Stimulated activated CD4-positive, alpha-beta T cell treated with anti-CD3 and anti-CD28 coated beads, TNF-alpha, amount 100 ng/mL, for 1 hour (primary cell): ENCODE data around the gene THOC5.
"Not testable (repeated sequence)": the region's sequence is repeated elsewhere in the genome, so short reads cannot be mapped to it uniquely, and the experiment has no call there.

ENCODE experiments used
- DNase-seq, 3 donors: peaks; one replicate each; pipeline ENCODE4 v3.0.0-alpha.2; 2020; ENCODE audit warnings: low read depth in 3 of 3, low spot score in 1 of 3

The THOC5 gene

DNA sequence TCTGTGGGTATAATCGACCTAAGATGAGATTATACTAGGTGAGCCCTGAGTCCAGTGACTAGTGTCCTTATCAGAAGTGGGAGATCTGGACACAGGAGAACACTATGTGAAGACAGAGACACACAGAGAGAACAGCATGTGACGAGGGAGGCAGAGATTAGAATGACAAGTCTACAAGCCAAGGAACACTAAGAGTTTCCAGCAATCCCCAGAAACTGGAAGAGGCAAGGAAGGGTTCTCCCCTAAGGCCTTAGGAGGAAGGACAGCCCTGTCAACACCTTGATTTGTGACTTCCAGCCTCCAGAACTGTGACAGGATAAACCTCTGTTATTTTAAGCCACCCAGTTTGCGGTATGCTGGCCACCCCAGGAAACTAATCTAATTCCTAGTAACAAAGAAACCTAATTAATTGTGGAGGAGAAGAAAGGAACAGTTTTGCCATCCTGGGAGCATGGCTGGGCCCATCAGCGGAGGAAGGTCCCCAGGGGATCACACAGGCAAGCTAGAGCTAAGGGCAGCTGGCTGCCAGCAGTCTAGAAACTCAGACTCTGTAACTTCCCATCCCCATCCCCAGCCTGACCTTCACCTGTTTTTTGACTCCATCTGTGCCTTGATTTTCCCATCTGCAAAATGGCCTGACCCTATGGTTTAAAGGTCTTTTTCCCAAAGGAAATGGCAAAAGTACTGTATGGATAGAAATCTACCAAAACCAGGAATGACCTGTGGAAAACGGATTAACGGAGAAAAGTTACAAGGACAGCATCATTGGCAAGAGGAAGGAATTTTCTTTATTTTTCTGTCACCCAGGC lies 10.3 kb upstream of the THOC5 start:
- no peak for DNase-seq

DNA sequence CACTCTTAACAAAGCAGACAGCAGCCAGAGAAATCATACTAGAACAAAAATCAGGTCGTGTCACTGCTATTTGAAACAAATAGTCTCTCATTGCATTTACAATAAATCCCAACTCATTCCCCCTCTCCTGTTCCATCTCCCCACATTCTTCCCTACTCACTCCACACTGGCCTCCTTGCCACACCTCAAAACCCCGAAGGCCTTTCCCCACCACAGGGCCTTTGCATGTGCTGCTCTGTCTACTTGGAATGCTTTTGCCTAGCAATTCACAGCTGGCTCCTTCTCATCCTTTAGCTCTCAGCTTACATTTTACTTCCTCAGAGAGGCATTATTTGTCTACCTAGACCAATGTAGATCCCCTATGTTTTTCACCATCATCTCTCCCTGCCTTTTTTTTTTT lies 6.3 kb upstream of the THOC5 start:
- DNase-seq = no peak

DNA sequence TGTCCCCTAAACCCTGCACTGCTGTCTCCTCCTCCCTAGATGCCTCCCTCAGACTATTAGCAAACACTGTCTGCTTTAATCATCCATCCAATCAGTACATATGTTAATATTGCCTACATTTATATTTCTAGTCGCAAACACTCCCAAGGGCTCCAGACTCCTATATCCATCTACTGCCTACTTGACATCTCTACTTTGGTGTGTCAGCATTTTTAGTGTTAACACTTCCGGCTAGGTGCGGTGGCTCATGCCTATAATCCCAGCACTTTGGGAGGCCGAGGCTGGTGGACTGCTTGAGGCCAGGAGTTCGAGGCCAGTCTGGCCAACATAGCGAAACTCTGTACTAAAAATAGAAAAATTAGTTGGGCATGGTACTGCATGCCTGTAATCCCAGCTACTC lies 5.5 kb upstream of the THOC5 start:
- no peak for DNase-seq

DNA sequence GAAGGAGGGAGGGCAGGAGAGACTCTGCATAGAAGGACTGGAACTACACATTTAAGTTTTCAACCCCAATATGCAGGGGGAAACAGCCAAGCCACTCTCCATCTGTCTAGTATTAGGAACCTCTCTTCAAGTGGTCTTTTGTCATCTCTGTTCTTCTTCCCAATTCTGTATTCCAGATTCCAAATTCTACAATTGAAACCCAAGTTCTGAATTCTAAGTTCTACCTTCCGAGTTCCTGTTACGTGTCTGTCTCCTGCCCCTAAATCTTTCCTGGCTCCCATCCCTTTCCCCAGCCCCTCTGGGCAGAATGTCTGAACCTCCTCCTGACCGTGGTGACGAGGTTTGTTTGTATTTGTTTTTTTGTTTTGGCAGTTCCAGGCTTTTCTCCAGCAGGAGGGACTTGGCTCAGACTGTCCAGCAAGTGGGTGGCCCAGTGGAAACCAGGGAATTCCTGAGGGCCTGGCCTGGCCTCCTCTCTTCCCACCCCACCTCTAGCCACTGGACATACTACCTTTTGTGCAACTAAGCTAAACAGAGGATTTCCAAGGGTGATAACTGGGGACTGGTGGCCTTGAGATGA lies 1.6 kb upstream of the THOC5 start:
- no peak for DNase-seq

DNA sequence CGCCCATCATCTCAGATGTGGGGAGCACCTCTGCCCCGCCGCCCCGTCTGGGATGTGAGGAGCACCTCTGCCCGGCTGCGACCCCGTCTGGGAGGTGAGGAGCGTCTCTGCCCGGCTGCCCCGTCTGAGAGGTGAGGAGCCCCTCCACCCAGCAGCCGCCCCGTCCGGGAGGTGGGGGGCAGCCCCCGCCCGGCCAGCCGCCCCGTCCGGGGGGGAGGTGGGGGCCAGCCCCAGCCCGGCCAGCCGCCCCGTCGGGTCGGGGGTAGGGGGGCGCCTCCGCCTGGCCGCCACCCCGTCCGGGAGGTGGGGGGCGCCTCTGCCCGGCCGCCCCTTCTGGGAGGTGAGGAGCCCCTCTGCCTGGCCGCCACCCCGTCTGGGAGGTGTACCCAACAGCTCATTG lies 1.2 kb downstream of the THOC5 start:
- not testable (repeated sequence) for DNase-seq

DNA sequence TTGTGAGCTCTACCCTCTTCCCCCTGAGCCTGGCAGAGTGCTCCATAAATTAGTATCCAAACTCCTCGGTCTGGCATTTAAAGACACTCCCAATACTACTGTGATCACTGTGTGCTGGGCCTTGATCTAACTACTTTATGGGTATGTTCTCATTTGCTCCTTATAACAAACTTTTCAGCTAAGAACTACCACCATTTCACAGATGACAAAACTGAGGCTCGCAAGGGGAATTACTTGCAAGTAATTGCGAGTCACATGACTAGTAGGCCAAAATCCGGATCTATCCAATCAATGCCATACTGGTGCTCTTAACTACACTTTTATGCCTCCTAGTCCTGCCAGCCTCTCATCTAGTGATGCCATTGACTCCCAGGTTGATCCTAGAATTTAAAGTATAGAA lies 3.6 kb downstream of the THOC5 start:
- no peak for DNase-seq

DNA sequence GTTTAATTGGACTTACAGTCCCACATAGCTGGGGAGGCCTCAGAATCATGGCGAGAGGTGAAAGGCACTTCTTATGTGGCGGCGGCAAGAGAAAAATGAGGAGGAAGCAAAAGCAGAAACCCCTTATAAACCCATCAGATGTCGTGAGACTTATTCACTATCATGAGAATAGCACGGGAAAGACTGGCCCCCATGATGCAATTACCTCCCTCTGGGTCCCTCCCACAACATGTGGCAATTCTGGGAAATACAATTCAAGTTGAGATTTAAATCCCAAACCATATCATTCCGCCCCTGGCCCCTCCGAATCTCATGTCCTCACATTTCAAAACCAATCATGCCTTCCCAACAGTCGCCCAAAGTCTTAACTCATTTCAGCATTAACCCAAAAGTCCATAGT lies 8.5 kb downstream of the THOC5 start:
- DNase-seq = not testable (repeated sequence)

DNA sequence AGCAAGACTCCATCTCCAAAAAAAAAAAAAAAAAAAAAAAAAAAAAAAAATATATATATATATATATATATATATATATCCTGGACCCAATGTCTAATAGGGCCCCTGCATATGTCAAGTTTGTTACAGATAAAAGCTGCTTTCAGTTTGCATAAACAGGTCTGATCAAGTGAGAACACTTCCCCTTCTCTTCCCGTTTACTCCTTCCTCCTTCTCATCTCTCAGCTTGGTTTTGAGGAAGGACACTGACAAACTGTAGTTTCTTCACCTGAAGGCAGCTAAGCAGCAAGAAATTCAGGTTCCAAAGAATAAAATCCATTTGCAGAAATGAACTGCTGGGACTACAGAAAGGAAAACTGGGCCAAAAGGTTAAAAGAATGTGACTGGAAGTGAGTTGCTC lies 11.7 kb downstream of the THOC5 start:
- DNase-seq = no peak

DNA sequence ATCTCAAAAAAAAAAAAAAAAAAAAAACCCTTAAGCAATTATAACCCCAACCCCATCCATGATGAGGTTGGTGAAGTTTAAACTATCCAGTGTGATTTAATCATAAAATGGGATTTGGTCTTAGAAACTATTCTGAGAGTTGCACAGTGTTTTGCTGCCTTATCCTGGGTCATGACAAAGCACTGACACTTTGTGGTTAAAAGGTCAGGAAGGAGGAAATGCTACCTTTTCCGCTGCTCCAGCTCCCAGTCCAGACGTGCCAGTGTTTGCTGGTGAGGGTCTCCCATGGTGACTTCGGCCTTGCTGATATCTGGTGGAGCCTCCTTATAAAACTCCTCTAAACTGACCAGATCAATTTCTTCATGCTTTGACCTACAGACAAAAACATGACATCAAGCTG lies 14.5 kb downstream of the THOC5 start:
- no peak for DNase-seq

DNA sequence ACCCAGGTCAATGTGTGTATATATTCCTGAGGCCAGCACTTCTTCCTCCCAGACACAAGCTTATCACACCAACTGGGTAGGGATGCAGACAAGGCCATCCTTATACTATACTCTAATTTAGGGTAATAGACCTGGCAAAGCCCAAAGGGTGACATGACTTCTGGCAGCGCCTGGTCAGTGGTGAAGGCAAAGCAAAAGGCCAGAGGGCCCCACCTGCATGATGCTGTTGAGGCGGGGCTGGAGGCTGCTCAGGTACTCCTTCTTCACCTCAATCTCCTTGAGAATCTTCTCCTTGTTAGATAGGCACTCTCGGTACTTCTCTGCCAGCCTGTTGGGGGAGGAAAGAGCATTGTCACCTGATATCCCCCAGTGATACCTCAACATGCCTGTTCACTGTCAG lies 17.1 kb downstream of the THOC5 start:
- DNase-seq = no peak

DNA sequence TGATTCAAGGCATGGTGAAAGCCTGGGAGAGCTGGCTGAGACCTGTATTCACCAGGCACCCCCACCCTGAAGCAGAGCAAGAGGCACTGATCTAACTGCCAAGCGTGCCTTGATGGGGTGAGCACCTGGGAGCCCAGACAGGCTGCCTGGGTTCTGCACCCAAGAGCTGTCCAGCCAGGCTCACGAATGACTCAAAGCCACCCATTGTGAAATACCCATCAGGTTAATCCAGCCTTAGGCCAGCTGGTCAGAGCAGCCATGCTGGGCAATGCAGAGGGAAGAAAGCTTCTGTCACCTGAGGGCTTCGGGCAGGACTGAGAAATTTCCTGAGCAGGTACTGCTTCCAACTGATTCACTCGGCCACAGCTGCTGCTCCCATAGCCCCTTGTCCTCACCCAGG lies 22.1 kb downstream of the THOC5 start:
- DNase-seq = no peak

DNA sequence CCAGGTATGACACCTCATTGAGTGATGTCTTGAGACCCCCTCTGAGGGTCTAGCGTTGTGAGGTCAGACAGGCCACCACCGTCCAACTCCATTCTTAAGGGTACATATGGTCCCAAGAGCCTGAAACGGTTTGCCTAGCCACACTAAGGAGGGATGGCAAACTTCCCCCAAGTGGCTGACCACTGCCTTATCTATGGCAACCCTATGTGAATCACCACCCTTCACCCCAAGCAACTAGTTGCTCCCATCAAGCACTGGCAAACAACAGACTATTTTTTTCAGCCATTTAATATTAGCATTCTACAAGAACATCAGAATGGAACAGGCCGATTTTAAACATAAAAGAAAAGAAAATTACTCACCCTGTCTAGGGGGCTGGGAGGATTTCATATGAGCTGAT lies 22.8 kb downstream of the THOC5 start:
- DNase-seq = no peak

DNA sequence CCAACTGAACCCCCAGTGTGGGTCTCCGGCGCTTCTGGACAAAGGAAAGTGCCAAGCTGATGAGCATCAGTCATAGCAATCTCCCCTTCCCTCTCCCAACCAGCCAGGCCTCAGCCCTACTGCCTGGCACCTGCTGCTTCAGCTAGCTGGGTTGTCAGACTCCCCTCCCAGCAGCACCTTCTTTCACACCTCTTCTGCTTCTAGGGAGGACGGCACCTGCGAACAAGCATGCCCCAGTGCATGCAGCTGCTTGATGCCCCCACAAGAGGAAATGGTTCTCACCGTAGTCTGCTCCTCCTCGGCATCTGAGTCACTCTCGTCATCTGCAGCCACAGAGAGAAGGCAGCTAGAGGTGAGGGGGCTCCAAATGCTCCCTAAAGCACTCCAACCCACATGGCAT lies 25.4 kb downstream of the THOC5 start:
- DNase-seq = no peak

DNA sequence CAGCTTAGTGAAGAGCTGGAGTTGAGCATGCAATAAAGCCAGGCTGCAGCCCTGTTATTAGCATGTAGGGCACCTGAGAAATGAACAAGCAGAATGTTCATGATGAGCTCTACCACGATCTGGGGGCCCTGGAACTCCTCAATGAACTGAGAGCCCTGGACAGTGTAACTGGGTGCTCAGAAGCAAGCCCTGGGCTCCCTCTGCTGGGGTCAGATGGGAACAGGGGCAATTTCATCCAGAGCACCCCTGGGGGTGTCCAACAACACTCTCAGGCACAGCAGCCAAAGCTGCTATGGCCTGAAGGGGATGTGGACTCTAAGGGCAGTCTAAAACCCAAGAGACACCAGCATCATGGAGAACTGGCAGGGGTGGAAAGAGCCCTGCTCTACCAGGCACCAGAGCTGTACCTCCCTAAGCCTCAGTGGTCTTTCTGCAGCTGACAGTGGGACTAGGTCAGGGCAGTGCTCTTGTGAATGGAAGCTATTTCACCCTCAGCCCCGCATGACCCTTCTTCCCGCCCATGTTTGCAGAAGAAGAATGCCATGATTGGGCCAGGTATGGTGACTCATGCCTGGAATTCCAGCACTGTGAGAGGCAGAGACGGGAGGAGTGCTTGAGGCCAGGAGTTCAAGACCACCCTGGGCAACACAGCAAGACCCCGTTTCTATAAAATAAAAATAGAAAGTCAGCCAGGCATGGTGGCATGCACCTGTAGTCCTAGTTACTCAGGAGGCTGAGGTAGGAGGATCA lies 28.9 kb downstream of the THOC5 start:
- DNase-seq = no peak

DNA sequence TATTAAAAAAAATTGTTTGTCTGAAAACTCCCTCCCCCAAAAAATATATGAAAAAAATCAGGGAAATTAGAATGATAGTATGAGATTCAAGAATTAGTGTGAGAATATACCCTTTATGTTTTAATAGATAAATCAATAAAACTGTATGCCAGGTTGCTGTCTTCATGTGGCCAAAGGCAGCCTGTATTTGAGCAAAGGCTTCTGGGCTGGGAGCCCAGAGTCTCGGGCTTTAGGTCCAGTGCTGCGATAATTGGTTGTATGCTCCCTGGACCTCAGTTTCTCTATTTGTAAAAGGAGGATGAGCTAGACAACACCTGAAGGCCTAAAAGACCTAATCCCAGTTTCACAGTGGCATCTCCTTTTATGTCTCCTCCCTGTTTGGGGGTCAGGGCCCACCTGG lies 29.8 kb downstream of the THOC5 start:
- no peak for DNase-seq

DNA sequence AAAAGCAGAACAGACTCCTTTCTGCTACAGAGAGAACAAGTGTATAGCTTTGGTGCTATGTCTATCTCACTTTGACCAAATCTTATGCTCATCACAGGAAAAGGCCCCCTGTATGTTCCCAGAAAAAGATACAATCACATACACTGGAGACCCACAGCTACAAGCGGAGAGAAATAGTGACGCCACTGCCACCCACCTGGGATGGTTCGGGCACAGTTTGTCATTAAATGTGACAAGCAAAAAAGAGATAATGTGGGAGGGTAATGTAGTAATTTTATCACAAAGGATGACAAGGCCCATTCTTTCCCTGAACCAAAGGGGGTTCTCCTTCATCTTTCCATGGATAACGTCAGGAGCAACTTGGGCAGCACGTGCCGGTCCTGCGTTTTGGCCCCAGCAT lies 32.0 kb downstream of the THOC5 start:
- no peak for DNase-seq

DNA sequence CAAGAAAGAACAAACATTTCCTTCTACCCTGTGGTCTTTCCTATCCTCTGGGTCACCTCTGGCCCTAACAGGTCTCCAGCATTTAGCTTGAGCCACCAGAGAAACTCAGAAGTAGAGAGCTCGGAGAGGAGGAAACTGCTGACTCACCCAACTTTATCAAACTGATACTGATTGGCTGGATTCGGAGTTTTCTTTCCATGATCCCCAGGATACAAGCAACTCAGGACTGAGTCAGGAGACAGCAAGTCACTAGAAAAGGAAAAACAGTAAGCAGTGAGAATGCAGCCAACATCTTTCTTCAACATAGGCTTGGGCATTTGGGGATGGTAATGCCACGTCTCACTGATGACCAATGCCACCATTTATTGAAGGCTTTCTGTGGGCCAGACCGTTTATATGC lies 32.7 kb downstream of the THOC5 start:
- no peak for DNase-seq

DNA sequence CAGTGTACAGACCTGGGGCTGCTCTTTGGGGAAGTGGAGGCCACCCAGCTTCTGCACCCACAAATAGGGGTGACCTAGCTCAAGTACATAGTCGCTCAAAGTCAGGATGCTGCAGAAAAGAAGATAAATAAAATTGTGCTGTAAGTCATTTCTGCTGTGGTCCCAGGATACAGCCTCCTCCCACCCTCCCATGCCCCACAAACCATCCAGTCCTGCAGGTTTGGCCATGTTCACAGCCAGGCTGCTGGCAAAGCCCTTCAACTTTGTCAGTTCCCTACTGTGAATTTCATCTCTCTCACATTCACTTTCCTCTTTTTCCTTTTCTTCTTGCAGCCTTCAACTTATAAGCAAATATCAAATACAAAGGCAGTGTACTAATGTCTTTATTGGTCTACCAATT lies 33.6 kb downstream of the THOC5 start:
- DNase-seq = no peak

DNA sequence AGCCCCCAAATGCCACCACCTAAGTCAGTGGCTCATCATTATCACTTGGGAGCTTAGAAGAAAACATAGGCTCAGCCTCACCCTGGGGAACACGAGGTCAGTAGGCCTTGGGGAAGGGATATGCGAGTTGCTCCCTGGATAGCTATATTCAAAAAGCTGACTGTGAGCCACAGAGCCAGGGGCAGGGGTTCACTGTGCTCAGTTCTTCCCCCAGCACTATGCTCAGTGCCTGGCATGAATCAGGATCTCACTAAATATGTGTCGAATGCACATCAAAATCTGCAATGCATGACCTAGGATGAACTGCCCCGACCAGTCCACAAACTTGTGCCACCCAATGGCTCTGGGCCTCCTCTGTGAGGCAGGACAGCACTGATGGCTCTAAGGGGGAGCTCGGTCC lies 35.1 kb downstream of the THOC5 start:
- no peak for DNase-seq

DNA sequence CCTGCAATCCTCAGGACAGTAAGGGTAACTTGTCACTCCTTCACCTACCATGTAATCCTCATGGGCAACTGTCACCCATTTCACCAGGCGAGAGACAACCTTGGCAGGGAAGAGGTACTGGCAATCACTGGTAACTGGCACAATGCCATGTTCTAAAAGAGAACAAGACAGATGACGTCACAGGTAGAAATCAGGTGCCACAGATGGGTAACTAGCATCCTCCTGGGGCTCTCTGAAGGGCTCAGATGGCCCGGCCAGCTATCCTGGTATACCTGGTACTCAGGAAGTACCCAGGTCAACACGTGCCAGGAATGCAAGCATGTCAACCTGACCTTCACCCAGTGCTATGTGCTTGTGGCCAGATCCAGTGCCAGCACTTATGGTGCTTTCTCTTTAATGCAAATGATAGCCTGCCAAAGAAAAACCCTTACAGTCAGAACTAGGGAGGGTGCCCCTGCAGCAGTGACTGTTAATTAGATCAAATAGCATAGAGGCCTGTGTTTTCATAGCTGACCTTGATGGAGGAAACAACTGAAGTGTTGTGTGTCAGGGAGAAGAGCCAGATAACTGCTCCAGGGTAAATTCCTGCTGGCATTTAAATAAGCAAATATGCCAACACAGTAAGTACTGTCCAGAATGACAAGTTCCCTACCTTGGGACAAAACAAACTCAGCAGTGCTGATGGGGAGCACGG lies 36.2 kb downstream of the THOC5 start:
- DNase-seq = no peak

DNA sequence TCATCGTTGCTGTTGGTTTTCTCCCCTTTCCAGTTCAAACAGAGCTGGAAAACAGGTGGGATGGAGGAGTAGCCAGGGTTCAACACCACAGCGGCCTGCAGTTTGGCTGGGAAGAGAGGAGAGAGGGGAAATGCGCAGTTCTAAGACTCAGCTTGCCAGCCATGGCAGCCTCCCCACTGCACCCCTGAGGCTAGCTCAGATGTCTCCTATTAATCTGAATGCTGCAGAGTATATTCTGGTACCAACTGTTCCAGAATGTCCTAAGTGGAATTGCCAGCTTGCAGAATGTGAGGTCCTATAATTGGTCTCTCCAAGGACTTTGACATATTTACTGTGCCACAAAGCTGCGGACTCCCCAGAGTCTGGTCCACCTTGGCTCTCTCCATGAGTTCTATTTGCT lies 41.5 kb downstream of the THOC5 start:
- no peak for DNase-seq
